22Rv1 (cell line): ENCODE results near the gene KLK1.

Source experiments
- H3K27ac ChIP-seq: fragments of 450-650 bp; 2 replicates; pipeline ENCODE4 v1.5.1; 2017
- ZFX ChIP-seq: fragments of 450-650 bp; IDR thresholded peaks from 2 replicates; pipeline ENCODE4 v1.6.1; 2017; ENCODE audit warnings: antibody characterized with exemption, borderline replicate concordance
- TF ChIP-seq, protein P1 (sequence below): fragments of 450-650 bp; IDR thresholded peaks from 2 replicates; pipeline ENCODE4 v1.5.1; 2017; ENCODE audit warnings: mild to moderate bottlenecking

KLK1 gene

GRCh38 chr19:50799547-50799851, 24.1 kb downstream of the KLK1 start:
- TF ChIP-seq, protein P1, sequence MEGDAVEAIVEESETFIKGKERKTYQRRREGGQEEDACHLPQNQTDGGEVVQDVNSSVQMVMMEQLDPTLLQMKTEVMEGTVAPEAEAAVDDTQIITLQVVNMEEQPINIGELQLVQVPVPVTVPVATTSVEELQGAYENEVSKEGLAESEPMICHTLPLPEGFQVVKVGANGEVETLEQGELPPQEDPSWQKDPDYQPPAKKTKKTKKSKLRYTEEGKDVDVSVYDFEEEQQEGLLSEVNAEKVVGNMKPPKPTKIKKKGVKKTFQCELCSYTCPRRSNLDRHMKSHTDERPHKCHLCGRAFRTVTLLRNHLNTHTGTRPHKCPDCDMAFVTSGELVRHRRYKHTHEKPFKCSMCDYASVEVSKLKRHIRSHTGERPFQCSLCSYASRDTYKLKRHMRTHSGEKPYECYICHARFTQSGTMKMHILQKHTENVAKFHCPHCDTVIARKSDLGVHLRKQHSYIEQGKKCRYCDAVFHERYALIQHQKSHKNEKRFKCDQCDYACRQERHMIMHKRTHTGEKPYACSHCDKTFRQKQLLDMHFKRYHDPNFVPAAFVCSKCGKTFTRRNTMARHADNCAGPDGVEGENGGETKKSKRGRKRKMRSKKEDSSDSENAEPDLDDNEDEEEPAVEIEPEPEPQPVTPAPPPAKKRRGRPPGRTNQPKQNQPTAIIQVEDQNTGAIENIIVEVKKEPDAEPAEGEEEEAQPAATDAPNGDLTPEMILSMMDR, result no peak
- no peak for TF ChIP-seq ZFX
- H3K27ac ChIP-seq, result peak overlapping the region; percentile 98

DNA sequence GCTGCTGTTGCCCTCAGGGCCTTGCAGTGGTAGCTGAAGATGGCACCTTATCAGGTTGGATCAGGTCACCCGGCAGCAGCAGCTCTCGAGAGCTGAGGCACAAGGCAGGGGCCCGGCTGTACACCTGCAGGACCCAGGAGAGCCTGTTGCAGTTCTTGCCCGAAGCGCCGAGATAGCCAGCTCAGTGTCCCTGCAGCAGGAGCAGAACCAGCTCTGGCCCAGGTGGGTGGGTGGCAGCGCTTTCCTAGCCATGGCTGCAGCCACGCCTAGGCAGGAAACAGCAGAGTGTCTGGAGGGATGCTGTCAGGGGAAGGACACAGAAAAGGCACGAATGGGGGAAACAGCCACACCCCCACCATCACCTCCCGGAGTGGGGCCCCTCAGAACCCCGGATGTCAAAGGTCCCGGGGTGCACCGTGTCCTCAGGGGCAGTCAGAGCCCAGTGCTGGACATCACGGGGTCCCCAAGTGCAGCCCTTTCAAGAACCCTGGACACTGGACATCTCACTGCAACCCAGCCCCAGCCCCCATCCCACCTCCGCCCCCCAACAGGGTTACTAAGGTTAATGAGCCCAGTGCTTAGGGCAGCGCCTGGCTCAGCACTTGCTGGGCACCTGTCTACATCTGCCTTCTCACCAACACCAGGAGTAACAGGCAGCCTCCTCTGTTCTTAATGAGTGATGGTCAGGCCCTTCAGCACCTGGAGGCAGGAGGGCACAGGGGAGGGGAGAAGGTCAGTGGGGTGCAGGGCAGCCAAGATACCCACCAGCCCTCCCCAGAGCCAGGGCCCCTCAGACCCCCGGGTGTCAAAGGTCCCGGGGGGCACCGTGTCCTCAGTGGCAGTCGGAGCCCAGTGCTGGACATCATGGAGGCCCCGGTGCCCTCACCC, 24.7 kb downstream of the KLK1 start:
- H3K27ac ChIP-seq, result peak overlapping the region; percentile 98
- TF ChIP-seq, protein P1, result no peak
- TF ChIP-seq ZFX, result no peak

GRCh38 chr19:50797781-50798658, 25.6 kb downstream of the KLK1 start:
- TF ChIP-seq ZFX, result no peak
- TF ChIP-seq, protein P1, result no peak
- peak overlapping the region; percentile 98 for H3K27ac ChIP-seq

- peak overlapping the region; percentile 98 for H3K27ac ChIP-seq
- TF ChIP-seq ZFX, result no peak
- TF ChIP-seq, protein P1, result no peak
Measured at GRCh38 chr19:50797429-50797780, 26.2 kb downstream of the KLK1 start.

- TF ChIP-seq, protein P1, result no peak
- TF ChIP-seq ZFX, result no peak
- H3K27ac ChIP-seq, result peak overlapping the region; percentile 98
Measured at GRCh38 chr19:50796634-50797428, 26.8 kb downstream of the KLK1 start.

DNA sequence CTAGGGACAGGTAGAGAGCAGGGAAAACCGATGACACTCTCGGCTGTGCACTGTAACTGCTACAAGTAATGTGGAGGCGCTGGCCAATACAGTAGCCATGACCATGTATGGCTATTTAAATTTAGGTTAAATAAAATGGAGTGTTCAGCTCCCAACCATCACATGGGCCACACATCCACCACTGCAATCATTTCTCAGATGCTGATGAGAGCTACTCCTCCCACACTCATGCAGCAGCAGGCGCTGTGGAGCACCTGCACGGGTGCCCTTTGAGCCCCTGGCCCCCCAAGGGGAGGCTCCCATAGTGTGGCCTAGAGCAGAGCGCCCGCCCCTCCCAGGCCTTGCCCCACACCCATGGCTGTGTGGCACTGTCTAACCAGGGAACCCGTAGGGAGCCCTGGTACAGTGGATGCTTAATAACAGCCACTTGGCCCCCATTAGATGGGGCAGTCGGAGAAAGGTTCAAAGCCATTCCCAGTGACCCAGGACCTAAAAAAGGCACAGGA, 27.4 kb downstream of the KLK1 start:
- TF ChIP-seq, protein P1, result peak; percentile 47
- no peak for TF ChIP-seq ZFX
- peak overlapping the region; percentile 98 for H3K27ac ChIP-seq
